A673 (cell line): ENCODE measurements around the gene POLDIP2.

ENCODE experiments used
- CTCF ChIP-seq: fragments of 300-800, 200-600 bp; sonication (generic); conservative IDR thresholded peaks from 2 replicates; pipeline ENCODE4 v1.5.1; 2017; ENCODE audit warnings: low read depth, mild to moderate bottlenecking, antibody characterized with exemption, low read length, moderate library complexity, mixed read lengths
- EZH2 ChIP-seq: fragments of 200-600 bp; sonication (generic); IDR thresholded peaks from 2 replicates; pipeline ENCODE4 v1.6.1; 2017; ENCODE audit warnings: borderline replicate concordance, low read depth, mild to moderate bottlenecking, mixed read lengths, antibody characterized with exemption, low read length; ENCODE audit not compliant: poor library complexity, severe bottlenecking

DNA sequence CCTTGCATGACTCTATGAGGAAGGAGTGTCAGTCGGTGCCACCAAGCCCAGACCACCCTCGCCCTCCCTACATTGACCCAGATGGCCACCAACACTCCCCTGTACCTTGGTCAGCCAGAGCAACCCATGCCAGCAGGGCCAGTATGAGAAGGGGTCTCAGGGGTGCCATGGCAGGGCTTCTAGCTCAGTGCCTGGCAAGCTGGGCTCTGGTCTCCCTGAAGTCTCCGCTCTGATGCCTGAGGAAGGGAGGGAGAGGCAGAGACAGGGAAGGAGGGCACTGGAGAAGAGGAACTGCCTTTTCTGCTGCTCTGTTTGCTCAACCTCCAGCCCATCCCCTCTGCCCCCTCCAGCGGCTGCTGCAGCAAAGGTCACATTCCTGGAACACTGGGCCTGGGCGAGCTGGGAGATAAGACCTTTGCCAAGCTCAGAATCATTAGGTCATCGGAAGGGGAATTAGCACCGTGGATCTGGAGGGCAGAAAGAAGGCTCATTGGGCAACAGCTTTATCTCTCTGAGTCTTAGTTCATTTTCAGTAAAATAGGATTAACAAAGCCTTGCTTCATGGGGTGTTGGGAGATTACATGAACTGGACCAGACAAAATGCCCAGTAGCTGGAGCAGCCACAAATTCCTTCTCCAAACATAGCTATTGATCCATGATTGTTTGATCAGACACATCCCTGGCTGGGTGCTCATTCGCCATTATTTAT lies 12.9 kb upstream of the POLDIP2 start, which contains the start of gene VTN:
- no peak for TF ChIP-seq CTCF
- TF ChIP-seq EZH2 = no peak
